Endothelial cell of umbilical vein (primary cell): Measurements from ENCODE around the gene KRT32. TPM values are rescaled to one million over a fixed set of nuclear protein-coding genes. Genes with fewer than 3 reads are reported as not detected.

Experiments
- BruUV-seq: library from RNA; stranded (reverse); fragments of 400-500 nt; replicated peaks from 2 replicates; lab custom pipeline; 2021; lab: Mats Ljungman, UMichigan
- CTCF ChIA-PET: fragments of 300-600, 350-600 bp; sonication (Branson Sonifier 250); formaldehyde crosslinking; loops from one replicate; lab custom pipeline; 2021; ENCODE audit warnings: antibody characterized with exemption, inconsistent platforms; lab: Charles Lee
- POLR2A ChIA-PET: fragments of 300-600, 350-600 bp; sonication (Branson Sonifier 250); formaldehyde crosslinking; loops from one replicate; lab custom pipeline; 2021; ENCODE audit warnings: antibody characterized with exemption, inconsistent platforms; lab: Charles Lee
- DNase-seq: peaks from one replicate; pipeline ENCODE4 v3.0.0-alpha.2; 2011; ENCODE audit warnings: low read depth, low spot score
- FAIRE-seq: peaks from 2 replicates; lab custom pipeline; 2011; peaks lifted over from hg19 to GRCh38; lab: Jason Lieb, UNC
- H2AFZ ChIP-seq: 2 replicates; pipeline ENCODE4 v1.6.0; 2012; ENCODE audit warnings: low read depth, low read length, control low read depth, inconsistent platforms
- H3K27ac ChIP-seq: 2 replicates; pipeline ENCODE4 v1.5.1; 2011; ENCODE audit warnings: low read depth, mild to moderate bottlenecking, control low read depth, low read length, moderate library complexity; ENCODE audit not compliant: insufficient read depth
- H3K27me3 ChIP-seq, 2 experiments: 2 replicates each; pipeline versions ENCODE4 v1.6.0 to v1.6.1; 2011; ENCODE audit warnings: low read length in 2 of 2, mixed read lengths in 1 of 2; ENCODE audit not compliant: control insufficient read depth in 2 of 2, insufficient read depth in 2 of 2
- H3K36me3 ChIP-seq, 2 experiments: 2 replicates in 1 of 2; 3 replicates in 1 of 2; pipeline ENCODE4 v1.5.1; 2011; ENCODE audit warnings: low read length in 2 of 2, mild to moderate bottlenecking in 1 of 2, moderate library complexity in 1 of 2; ENCODE audit not compliant: control insufficient read depth in 2 of 2, insufficient read depth in 2 of 2; ENCODE audit errors: extremely low read depth in 1 of 2
- H3K4me1 ChIP-seq: 3 replicates; pipeline ENCODE4 v1.5.1; 2011; ENCODE audit warnings: mild to moderate bottlenecking, low read length; ENCODE audit not compliant: control insufficient read depth, insufficient read depth; ENCODE audit errors: extremely low read depth
- H3K4me2 ChIP-seq: 2 replicates; pipeline ENCODE4 v1.6.1; 2011; ENCODE audit warnings: low read length, control low read depth, mixed read lengths; ENCODE audit not compliant: insufficient read depth
- H3K4me3 ChIP-seq, 3 experiments: fragments of 200-600 bp in 1 of 3; sonication (generic), shearing (Covaris generic) in 1 of 3; replicated peaks in 1 of 3; 2 replicates each; pipeline ENCODE4 v1.5.1; 2011 to 2016; ENCODE audit warnings: control low read depth in 3 of 3, low read length in 3 of 3, mild to moderate bottlenecking in 2 of 3, inconsistent platforms in 1 of 3, low read depth in 1 of 3, moderate library complexity in 1 of 3; ENCODE audit not compliant: insufficient read depth in 1 of 3
- H3K79me2 ChIP-seq: 2 replicates; pipeline ENCODE4 v1.6.0; 2012; ENCODE audit warnings: low read length, inconsistent platforms; ENCODE audit not compliant: control insufficient read depth, insufficient read depth
- H3K9ac ChIP-seq: replicated peaks from 2 replicates; pipeline ENCODE3; 2011; ENCODE audit warnings: low read length, control low read depth; ENCODE audit not compliant: insufficient read depth; ENCODE audit errors: extremely low read depth
- H3K9me1 ChIP-seq: replicated peaks from 3 replicates; pipeline ENCODE4 v1.6.0; 2011; ENCODE audit warnings: mild to moderate bottlenecking, low read length; ENCODE audit not compliant: control insufficient read depth, insufficient read depth; ENCODE audit errors: extremely low read depth
- H3K9me3 ChIP-seq: replicated peaks from 2 replicates; pipeline ENCODE4 v1.5.1; 2012; ENCODE audit warnings: low read length, inconsistent platforms; ENCODE audit not compliant: control insufficient read depth, insufficient read depth
- H4K20me1 ChIP-seq: replicated peaks from 2 replicates; pipeline ENCODE3; 2011; ENCODE audit warnings: mild to moderate bottlenecking, low read length; ENCODE audit not compliant: control insufficient read depth, insufficient read depth; ENCODE audit errors: extremely low read depth
- CTCF ChIP-seq, 2 donors: IDR thresholded peaks; 1 replicate in 1 of 2; 2 replicates in 1 of 2; pipeline ENCODE4 v1.5.1; 2011; ENCODE audit warnings: low read length in 2 of 2, mild to moderate bottlenecking in 2 of 2, moderate library complexity in 2 of 2, control low read depth in 1 of 2, inconsistent platforms in 1 of 2, low read depth in 1 of 2; ENCODE audit not compliant: insufficient read depth in 1 of 2; ENCODE audit errors: extremely low read depth in 1 of 2
- EZH2 ChIP-seq: IDR thresholded peaks from 2 replicates; pipeline ENCODE4 v1.6.1; 2012; ENCODE audit warnings: borderline replicate concordance, low read depth, mild to moderate bottlenecking, moderate library complexity, low read length, inconsistent platforms; ENCODE audit not compliant: severe bottlenecking
- FOS ChIP-seq: IDR thresholded peaks from 2 replicates; pipeline ENCODE4 v1.6.1; 2011; ENCODE audit warnings: mild to moderate bottlenecking, low read length, moderate library complexity, borderline replicate concordance; ENCODE audit not compliant: insufficient read depth
- GATA2 ChIP-seq: IDR thresholded peaks from 2 replicates; pipeline ENCODE4 v1.7.0; 2011; ENCODE audit warnings: low read depth, mild to moderate bottlenecking, moderate library complexity, mixed read lengths, low read length; ENCODE audit not compliant: insufficient read length, insufficient read depth
- JUN ChIP-seq: IDR thresholded peaks from 2 replicates; pipeline ENCODE4 v1.6.1; 2011; ENCODE audit warnings: borderline replicate concordance, low read depth; ENCODE audit not compliant: insufficient read length, insufficient read depth
- MAX ChIP-seq: IDR thresholded peaks from 2 replicates; pipeline ENCODE4 v1.6.1; 2011; ENCODE audit not compliant: insufficient read depth, insufficient read length
- MYC ChIP-seq: IDR thresholded peaks from one replicate; pipeline ENCODE4 v1.6.1; 2011; ENCODE audit warnings: mild to moderate bottlenecking, low read depth, low read length
- POLR2A ChIP-seq: IDR thresholded peaks from 2 replicates; pipeline ENCODE4 v1.6.1; 2012; ENCODE audit warnings: low read depth, mild to moderate bottlenecking, control low read depth, low read length
- POLR2AphosphoS5 ChIP-seq: IDR thresholded peaks from 2 replicates; pipeline ENCODE4 v1.6.1; 2012; ENCODE audit warnings: low read depth, mild to moderate bottlenecking, control low read depth, low read length, moderate library complexity; ENCODE audit not compliant: insufficient read depth
- dilution Hi-C: fragments of 300-500 bp; cut with MboI; formaldehyde crosslinking; loops from one replicate; pipeline ENCODE4 v1.15.0; 2019; ENCODE audit warnings: low sequenced_read_pairs; ENCODE audit not compliant: extremely low pct_ligation_motif_present
- intact Hi-C: fragments of 100-400 bp; cut with micrococcal nuclease; formaldehyde crosslinking; loops from one replicate; pipeline ENCODE4 v1.10.0; 2022
- polyA plus RNA-seq, 4 experiments: library from polyadenylated mRNA; depleted of rRNA in 3 of 4; stranded (reverse) in 3 of 4; unstranded in 1 of 4; fragments of >200 nt; gene quantifications; 2 replicates each; pipeline versions ENCODE4 v1.2.1 to v1.2.3, GENCODE V29; 2011 to 2012; ENCODE audit warnings: missing spikeins in 1 of 4
- total RNA-seq: library from RNA; stranded (reverse); gene quantifications from 2 replicates; pipeline ENCODE4 v1.2.3, GENCODE V29; 2021

Gene KRT32
- total and polyA plus RNA-seq, 2 donors (not counting 3 experiments of a cell fraction or from before 2014, with no cell fraction given) = not detected

- ChIA-PET POLR2A (no interaction called here), CTCF (no interaction called here)
- TF ChIP-seq EZH2 = no peak
- no peak for TF ChIP-seq JUN
- no peak for TF ChIP-seq GATA2
- TF ChIP-seq MYC = no peak
- no peak for TF ChIP-seq FOS
- no peak for TF ChIP-seq POLR2A
- no peak for TF ChIP-seq POLR2AphosphoS5
- no peak for TF ChIP-seq MAX
- TF ChIP-seq CTCF (IDR thresholded peaks at IDR 0.05; ENCODE audit: extremely low read depth in 1 of 2, insufficient read depth in 1 of 2, low read depth in 1 of 2, low read length in 2 of 2) = no peak
Observed at GRCh38 chr17:41437769-41438168, 29.4 kb downstream of the KRT32 start.

More at GRCh38 chr17:41437769-41438168, 29.4 kb downstream of the KRT32 start:
- FAIRE-seq = no peak
- no peak for DNase-seq
- no peaks in the 10 kb centered on the region for H3K79me2 ChIP-seq
- H3K36me3 ChIP-seq = no peaks in the 10 kb centered on the region
- no peaks in the 10 kb centered on the region for H4K20me1 ChIP-seq
- H2AFZ ChIP-seq = no peak overlapping the region
- dilution Hi-C loops = no loop called here
- no peak overlapping the region for H3K9ac ChIP-seq
- H3K9me3 ChIP-seq = no peaks in the 10 kb centered on the region
- H3K4me2 ChIP-seq = no peak overlapping the region
- BruUV-seq = no TSS peak
- peaks cover 2 to 5% of the 10 kb centered on the region in 2 experiments for H3K27me3 ChIP-seq
- H3K27ac ChIP-seq = no peak overlapping the region
- no peak overlapping the region for H3K4me3 ChIP-seq
- intact Hi-C loops = no loop called here
- no peaks in the 10 kb centered on the region for H3K9me1 ChIP-seq
- H3K4me1 ChIP-seq = no peaks in the 10 kb centered on the region
